H1 (cell line): Measurements from ENCODE around the gene ACOT7. TPM values are rescaled to one million over a fixed set of nuclear protein-coding genes. Genes with fewer than 3 reads are reported as not detected.

Experiments
- RBBP5 ChIP-seq: IDR thresholded peaks from 2 replicates; pipeline ENCODE4 v1.7.1; 2012; ENCODE audit warnings: low read depth, mild to moderate bottlenecking, inconsistent platforms, low read length, moderate library complexity, borderline replicate concordance
- polyA plus RNA-seq, 7 experiments: library from polyadenylated mRNA; depleted of rRNA in 3 of 7; stranded (reverse) in 5 of 7; unstranded in 2 of 7; fragments of >200 nt in 5 of 7; fragments of 200-250 nt in 2 of 7; gene quantifications; 1 replicate in 5 of 7; 2 replicates in 1 of 7; 4 replicates in 1 of 7; pipeline versions ENCODE4 v1.2.1 to v1.2.3, GENCODE V29; 2011 to 2013; ENCODE audit warnings: missing spikeins in 2 of 7, mixed read lengths in 2 of 7
- total RNA-seq: library from RNA; stranded (reverse); fragmentation: NEBNext Ultra II Directional; extraction: Animal tissue kit (Norgen Biotek cat#: 25700); gene quantifications from 2 replicates; pipeline ENCODE4 v1.2.1, GENCODE V29; 2021

Gene ACOT7
- total and polyA plus RNA-seq, 2 of the 8 experiments (the other 6 are each of a cell fraction or from before 2014, with no cell fraction given), result 151 to 214 TPM

DNA sequence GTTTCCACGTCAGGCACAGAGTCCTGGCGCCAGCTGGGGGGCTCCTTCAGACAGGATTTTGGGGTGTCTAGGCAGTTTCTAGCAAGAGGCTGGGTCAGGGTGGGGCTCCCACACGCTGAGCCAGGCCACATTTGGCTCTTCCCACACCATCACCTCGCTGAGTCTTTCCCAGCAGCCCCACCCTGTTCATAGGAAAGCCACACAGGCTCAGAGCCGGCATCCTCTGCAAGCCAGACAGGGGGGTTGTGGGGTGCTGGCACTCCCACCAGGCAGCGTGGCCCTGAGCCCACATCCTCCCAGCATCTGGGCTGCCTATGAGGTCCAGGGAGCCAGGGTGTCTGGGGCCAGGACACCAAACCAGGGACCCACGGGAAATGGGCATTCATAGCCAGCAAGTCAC lies 129.9 kb downstream of the ACOT7 start (continued):
- TF ChIP-seq RBBP5, result no peak
